Loucy (cell line): ENCODE data around the gene ZNF555.

Source experiments
- H2AFZ ChIP-seq: fragments of 200-600 bp; sonication (generic); 2 replicates; pipeline ENCODE4 v1.6.0; 2016; ENCODE audit warnings: antibody characterized with exemption, mild to moderate bottlenecking, low read length, moderate library complexity
- H3F3A ChIP-seq: fragments of 200-600 bp; 2 replicates; pipeline ENCODE4 v1.6.0; 2016; ENCODE audit warnings: antibody characterized with exemption, low read depth, mild to moderate bottlenecking
- H3K27me3 ChIP-seq: fragments of 200-600 bp; sonication (generic); 2 replicates; pipeline ENCODE4 v1.6.1; 2014; ENCODE audit warnings: low read length, mild to moderate bottlenecking; ENCODE audit not compliant: insufficient read depth, poor library complexity, severe bottlenecking
- H3K36me3 ChIP-seq: fragments of 200-600 bp; sonication (generic); 2 replicates; pipeline ENCODE4 v1.6.1; 2016; ENCODE audit warnings: low read length; ENCODE audit not compliant: insufficient read depth
- H3K4me1 ChIP-seq: fragments of 200-600 bp; sonication (generic); 2 replicates; pipeline ENCODE4 v1.5.1; 2014; ENCODE audit warnings: low read length, mild to moderate bottlenecking; ENCODE audit not compliant: insufficient read depth, poor library complexity, severe bottlenecking
- H3K4me2 ChIP-seq: fragments of 200-600 bp; sonication (generic); 2 replicates; pipeline ENCODE4 v1.6.0; 2014; ENCODE audit warnings: antibody characterized with exemption, low read length, low read depth, mild to moderate bottlenecking; ENCODE audit not compliant: poor library complexity, severe bottlenecking
- H3K4me3 ChIP-seq: fragments of 200-600 bp; sonication (generic); 2 replicates; pipeline ENCODE4 v1.5.1; 2014; ENCODE audit warnings: low read length, mild to moderate bottlenecking, mixed read lengths; ENCODE audit not compliant: poor library complexity, severe bottlenecking
- H3K79me2 ChIP-seq: fragments of 200-600 bp; sonication (generic); 2 replicates; pipeline ENCODE4 v1.6.1; 2014; ENCODE audit warnings: low read length; ENCODE audit not compliant: insufficient read depth
- H3K9ac ChIP-seq: fragments of 200-600 bp; sonication (generic); 2 replicates; pipeline ENCODE4 v1.6.0; 2014; ENCODE audit warnings: mild to moderate bottlenecking, low read depth, low read length, moderate library complexity; ENCODE audit not compliant: poor library complexity, severe bottlenecking
- H3K9me2 ChIP-seq: fragments of 200-600 bp; sonication (generic); replicated peaks from 2 replicates; pipeline ENCODE4 v1.6.1; 2016; ENCODE audit warnings: low read depth, low read length, mixed read lengths
- H3K9me3 ChIP-seq: fragments of 200-600 bp; sonication (generic); 2 replicates; pipeline ENCODE4 v1.6.1; 2014; ENCODE audit warnings: mild to moderate bottlenecking, antibody characterized with exemption, low read length, low read depth; ENCODE audit not compliant: insufficient read depth
- H4K20me1 ChIP-seq: fragments of 200-600 bp; sonication (generic); 2 replicates; pipeline ENCODE4 v1.6.0; 2014; ENCODE audit warnings: antibody characterized with exemption, low read length, mild to moderate bottlenecking; ENCODE audit not compliant: insufficient read depth, poor library complexity, severe bottlenecking
- EZH2phosphoT487 ChIP-seq: fragments of 200-600 bp; IDR thresholded peaks from 2 replicates; pipeline ENCODE4 v1.6.1; 2018; ENCODE audit warnings: antibody characterized with exemption, mild to moderate bottlenecking, moderate library complexity, borderline replicate concordance
- TF ChIP-seq, protein P1 (sequence below): fragments of 200-600 bp; sonication (generic); conservative IDR thresholded peaks from 2 replicates; pipeline ENCODE4 v1.5.1; 2014; ENCODE audit warnings: mild to moderate bottlenecking, antibody characterized with exemption, low read length

The ZNF555 gene

DNA sequence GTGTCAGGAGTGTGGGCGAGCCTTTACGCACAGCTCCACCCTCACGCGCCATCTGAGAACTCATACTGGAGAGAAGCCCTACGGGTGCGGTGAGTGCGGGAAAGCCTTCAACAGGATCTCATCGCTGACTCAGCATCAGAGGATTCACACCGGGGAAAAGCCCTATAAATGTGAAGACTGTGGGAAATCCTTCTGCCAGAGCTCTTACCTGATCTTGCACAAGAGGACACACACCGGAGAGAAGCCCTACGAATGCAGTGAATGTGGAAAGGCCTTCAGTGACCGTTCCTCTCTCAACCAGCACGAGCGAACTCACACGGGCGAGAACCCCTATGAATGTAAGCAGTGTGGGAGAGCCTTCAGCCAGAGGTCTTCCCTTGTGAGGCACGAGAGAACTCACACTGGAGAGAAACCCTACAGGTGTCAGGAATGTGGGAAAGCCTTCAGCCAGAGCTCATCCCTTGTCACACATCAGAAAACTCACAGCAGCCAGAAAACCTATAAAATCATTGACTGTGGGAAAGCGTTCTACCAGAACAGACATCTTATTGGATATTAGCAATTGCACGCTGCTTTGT lies 6.9 kb upstream of the ZNF555 start:
- no peak overlapping the region for H2AFZ ChIP-seq
- TF ChIP-seq EZH2phosphoT487 = no peak
- TF ChIP-seq, protein P1, sequence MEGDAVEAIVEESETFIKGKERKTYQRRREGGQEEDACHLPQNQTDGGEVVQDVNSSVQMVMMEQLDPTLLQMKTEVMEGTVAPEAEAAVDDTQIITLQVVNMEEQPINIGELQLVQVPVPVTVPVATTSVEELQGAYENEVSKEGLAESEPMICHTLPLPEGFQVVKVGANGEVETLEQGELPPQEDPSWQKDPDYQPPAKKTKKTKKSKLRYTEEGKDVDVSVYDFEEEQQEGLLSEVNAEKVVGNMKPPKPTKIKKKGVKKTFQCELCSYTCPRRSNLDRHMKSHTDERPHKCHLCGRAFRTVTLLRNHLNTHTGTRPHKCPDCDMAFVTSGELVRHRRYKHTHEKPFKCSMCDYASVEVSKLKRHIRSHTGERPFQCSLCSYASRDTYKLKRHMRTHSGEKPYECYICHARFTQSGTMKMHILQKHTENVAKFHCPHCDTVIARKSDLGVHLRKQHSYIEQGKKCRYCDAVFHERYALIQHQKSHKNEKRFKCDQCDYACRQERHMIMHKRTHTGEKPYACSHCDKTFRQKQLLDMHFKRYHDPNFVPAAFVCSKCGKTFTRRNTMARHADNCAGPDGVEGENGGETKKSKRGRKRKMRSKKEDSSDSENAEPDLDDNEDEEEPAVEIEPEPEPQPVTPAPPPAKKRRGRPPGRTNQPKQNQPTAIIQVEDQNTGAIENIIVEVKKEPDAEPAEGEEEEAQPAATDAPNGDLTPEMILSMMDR = no peak
- no peak overlapping the region for H3K4me3 ChIP-seq
- no peak overlapping the region for H3K4me2 ChIP-seq
- H3K9me3 ChIP-seq = peaks cover 24% of the 10 kb centered on the region; the same call in 1 of the 2 replicates
- no peaks in the 10 kb centered on the region for H3K79me2 ChIP-seq
- no peaks in the 10 kb centered on the region for H3K9me2 ChIP-seq
- H3K4me1 ChIP-seq = no peaks in the 10 kb centered on the region
- no peaks in the 10 kb centered on the region for H4K20me1 ChIP-seq
- H3K9ac ChIP-seq = no peak overlapping the region
- H3K27me3 ChIP-seq = no peaks in the 10 kb centered on the region
- H3K36me3 ChIP-seq = no peaks in the 10 kb centered on the region
- no peaks in the 10 kb centered on the region for H3F3A ChIP-seq

DNA sequence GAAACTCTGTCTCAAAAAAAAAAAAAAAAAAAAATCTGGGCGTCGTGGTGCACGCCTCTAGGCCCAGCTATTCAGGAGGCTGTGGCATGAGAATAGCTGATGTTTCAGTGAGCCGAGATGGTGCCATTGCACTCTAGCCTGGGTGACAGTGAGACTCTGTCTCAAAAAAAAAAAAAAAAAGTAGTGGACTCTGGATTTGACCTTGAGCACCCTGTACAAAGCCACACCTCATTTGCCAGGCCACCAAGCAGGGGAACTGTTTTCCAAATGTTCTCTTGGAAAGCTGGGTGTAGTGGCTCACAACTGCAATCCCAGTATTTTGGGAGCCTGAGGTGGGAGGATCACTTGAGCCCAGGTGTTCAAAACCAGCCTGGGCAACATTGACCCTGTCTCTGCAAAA lies 3.8 kb upstream of the ZNF555 start:
- H3K9me2 ChIP-seq = no peaks in the 10 kb centered on the region
- no peak overlapping the region for H3K4me3 ChIP-seq
- no peaks in the 10 kb centered on the region for H3K36me3 ChIP-seq
- peaks cover 7% of the 10 kb centered on the region for H3K79me2 ChIP-seq
- peaks cover 10% of the 10 kb centered on the region for H3K4me1 ChIP-seq
- H3K9ac ChIP-seq = no peak overlapping the region
- no peak for TF ChIP-seq EZH2phosphoT487
- TF ChIP-seq, protein P1 = no peak
- H3K4me2 ChIP-seq = no peak overlapping the region
- H2AFZ ChIP-seq = no peak overlapping the region
- H4K20me1 ChIP-seq = no peaks in the 10 kb centered on the region
- no peaks in the 10 kb centered on the region for H3F3A ChIP-seq
- no peaks in the 10 kb centered on the region for H3K27me3 ChIP-seq
- peaks cover 24% of the 10 kb centered on the region; the same call in 1 of the 2 replicates for H3K9me3 ChIP-seq

DNA sequence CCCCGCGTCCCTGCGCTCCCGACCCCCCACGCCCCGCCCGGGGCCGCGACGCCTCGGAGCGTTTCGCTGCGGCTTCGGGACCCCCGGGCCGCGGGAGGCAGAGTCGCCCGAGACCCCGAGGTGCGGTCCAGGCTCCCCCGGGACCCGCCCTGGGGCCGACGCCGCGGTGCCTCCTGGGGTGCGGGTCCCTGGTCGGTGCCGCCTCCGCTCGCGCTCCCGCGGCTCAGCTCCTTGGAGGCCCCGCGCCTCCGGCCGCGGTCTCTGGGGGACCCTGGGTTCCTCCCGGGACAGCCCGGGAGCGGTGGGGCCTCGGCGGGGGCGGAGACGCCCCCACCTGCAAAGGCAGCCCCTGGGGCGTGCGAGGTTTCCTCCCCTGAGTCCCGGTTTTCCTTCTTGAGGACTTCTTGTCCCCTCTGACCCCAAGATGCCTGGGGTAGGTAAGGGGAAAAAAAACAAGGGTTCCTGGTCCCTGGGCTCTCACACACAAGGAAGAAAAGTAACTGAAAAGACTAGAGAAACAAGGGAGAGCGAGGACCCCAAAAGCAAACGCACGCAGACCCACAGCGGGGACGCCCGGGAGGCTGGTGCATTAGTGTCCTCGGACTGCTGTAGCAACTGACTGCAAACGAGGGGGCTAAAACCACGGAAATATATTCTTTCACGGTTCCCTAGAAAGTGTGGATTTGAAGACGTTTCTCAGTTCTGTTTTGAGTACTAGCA lies 740 bp downstream of the ZNF555 start:
- no peak for TF ChIP-seq EZH2phosphoT487
- TF ChIP-seq, protein P1 = no peak
- Histone ChIP-seq H3K4me2 (peak overlapping the region; percentile 97), H3K79me2 (peaks cover 17% of the 10 kb centered on the region), H2AFZ (peak overlapping the region; percentile 66; the same call in 1 of the 2 replicates), H3K4me1 (peaks cover 31% of the 10 kb centered on the region), H3K27me3 (no peaks in the 10 kb centered on the region), H3K4me3 (peak overlapping the region; percentile 82), H3K36me3 (no peaks in the 10 kb centered on the region), H4K20me1 (no peaks in the 10 kb centered on the region), H3F3A (no peaks in the 10 kb centered on the region), H3K9me3 (no peaks in the 10 kb centered on the region), H3K9me2 (no peaks in the 10 kb centered on the region), H3K9ac (peak overlapping the region; percentile 74)
